OCI-LY7 (cell line): ENCODE measurements around the gene INPP4A. TPM values are rescaled to one million over a fixed set of nuclear protein-coding genes. Genes with fewer than 3 reads are reported as not detected.

Experiments
- BruUV-seq: library from RNA; stranded (reverse); fragments of 400-500 nt; replicated peaks from 2 replicates; lab custom pipeline; 2021; lab: Mats Ljungman, UMichigan
- CTCF ChIA-PET: fragments of 300-600 bp; sonication (Branson Sonifier 250); formaldehyde crosslinking; loops from one replicate; lab custom pipeline; 2022; ENCODE audit warnings: antibody characterized with exemption; ENCODE audit not compliant: unreplicated experiment; lab: Charles Lee
- POLR2A ChIA-PET: fragments of 300-600 bp; sonication (Branson Sonifier 250); formaldehyde crosslinking; loops from one replicate; lab custom pipeline; 2022; ENCODE audit warnings: antibody characterized with exemption; lab: Charles Lee
- DNase-seq: peaks from one replicate; pipeline ENCODE4 v3.0.0-alpha.2; 2015; ENCODE audit warnings: low spot score
- H2AFZ ChIP-seq: fragments of 200-600 bp; sonication (generic), shearing (Covaris generic); 2 replicates; pipeline ENCODE4 v1.6.1; 2014; ENCODE audit warnings: mild to moderate bottlenecking, antibody characterized with exemption, low read length, moderate library complexity
- H3K27ac ChIP-seq: fragments of 200-600 bp; sonication (generic); 2 replicates; pipeline ENCODE4 v1.5.1; 2014; ENCODE audit warnings: mixed run types, low read depth, mild to moderate bottlenecking, moderate library complexity, low read length, inconsistent platforms; ENCODE audit not compliant: poor library complexity, severe bottlenecking
- H3K36me3 ChIP-seq: fragments of 200-600 bp; sonication (generic); 2 replicates; pipeline ENCODE4 v1.6.1; 2014; ENCODE audit warnings: mild to moderate bottlenecking, antibody characterized with exemption, low read length, moderate library complexity, mixed read lengths; ENCODE audit not compliant: insufficient read depth
- H3K4me1 ChIP-seq: fragments of 200-600 bp; sonication (generic); 2 replicates; pipeline ENCODE4 v1.5.1; 2014; ENCODE audit warnings: mild to moderate bottlenecking, low read length; ENCODE audit not compliant: insufficient read depth, poor library complexity, severe bottlenecking
- H3K4me2 ChIP-seq: fragments of 200-600 bp; sonication (generic); 2 replicates; pipeline ENCODE4 v1.6.1; 2014; ENCODE audit warnings: mild to moderate bottlenecking, low read length
- H3K4me3 ChIP-seq: fragments of 200-600 bp; sonication (generic); 2 replicates; pipeline ENCODE4 v1.5.1; 2014; ENCODE audit warnings: mild to moderate bottlenecking, low read depth, low read length; ENCODE audit not compliant: poor library complexity, severe bottlenecking
- H3K79me2 ChIP-seq: fragments of 200-600 bp; sonication (generic); 2 replicates; pipeline ENCODE4 v1.6.1; 2016; ENCODE audit warnings: low read depth, mild to moderate bottlenecking, low read length, moderate library complexity, mixed read lengths; ENCODE audit not compliant: insufficient read depth
- H3K9me2 ChIP-seq: fragments of 200-600 bp; sonication (generic); 2 replicates; pipeline ENCODE4 v1.6.1; 2016; ENCODE audit warnings: mild to moderate bottlenecking, low read length, mixed read lengths; ENCODE audit not compliant: insufficient read depth
- H3K9me3 ChIP-seq: fragments of 200-600 bp; sonication (generic); 2 replicates; pipeline ENCODE4 v1.6.1; 2014; ENCODE audit warnings: mild to moderate bottlenecking, mixed run types, low read length, mixed read lengths
- H4K20me1 ChIP-seq: fragments of 200-600 bp; sonication (generic); 2 replicates; pipeline ENCODE4 v1.6.1; 2014; ENCODE audit warnings: mild to moderate bottlenecking, antibody characterized with exemption, low read length, moderate library complexity, mixed read lengths; ENCODE audit not compliant: insufficient read depth
- CTCF ChIP-seq: fragments of 200-600 bp; sonication (generic); conservative IDR thresholded peaks from 2 replicates; pipeline ENCODE4 v1.5.1; 2014; ENCODE audit warnings: mild to moderate bottlenecking, antibody characterized with exemption, low read length, moderate library complexity, mixed read lengths
- EZH2phosphoT487 ChIP-seq: fragments of 200-600 bp; sonication (generic); IDR thresholded peaks from 2 replicates; pipeline ENCODE4 v1.6.1; 2018; ENCODE audit warnings: low read depth, borderline replicate concordance, mild to moderate bottlenecking, mixed run types, antibody characterized with exemption, low read length, moderate library complexity, mixed read lengths
- intact Hi-C: fragments of 100-400 bp; cut with micrococcal nuclease; formaldehyde crosslinking; loops from one replicate; pipeline ENCODE4 v1.10.0; 2022; ENCODE audit not compliant: unreplicated experiment
- total RNA-seq, 2 experiments: library from RNA; depleted of rRNA in 1 of 2; stranded (reverse); fragments of >200 nt in 1 of 2; shearing (Covaris generic) in 1 of 2; gene quantifications; 2 replicates each; pipeline ENCODE4 v1.2.3, GENCODE V29; 2014 to 2022

INPP4A gene
- total RNA-seq, 2 experiments from 2014 or later, result 28.5 to 28.6 TPM

GRCh38 chr2:98460573-98461497 is 16.2 kb downstream of the INPP4A start:
- Histone ChIP-seq H3K4me3 (peak overlapping the region; percentile 31), H3K9me3 (no peaks in the 10 kb centered on the region), H2AFZ (peak overlapping the region; percentile 33; the same call in 1 of the 2 replicates), H4K20me1 (no peaks in the 10 kb centered on the region), H3K4me2 (peak overlapping the region; percentile 69), H3K36me3 (no peaks in the 10 kb centered on the region; the same call in 1 of the 2 replicates), H3K79me2 (peaks cover 5% of the 10 kb centered on the region; the same call in 1 of the 2 replicates), H3K4me1 (peaks cover 49% of the 10 kb centered on the region), H3K9me2 (no peaks in the 10 kb centered on the region), H3K27ac (peak overlapping the region; percentile 53)
- CTCF ChIA-PET, result interaction anchor here (1.0 kb wide), 1 partner anchor 11 kb away, joined by 5 read pairs; no protein-coding TSS in a partner anchor
- no TSS peak for BruUV-seq
- intact Hi-C loops, result loop anchor here (1.0 kb wide), 2 partner anchors 25 to 93 kb away; no protein-coding TSS in a partner anchor
- TF ChIP-seq CTCF, result no peak
- TF ChIP-seq EZH2phosphoT487, result no peak
- POLR2A ChIA-PET, result interaction anchor here (0.6 to 0.9 kb wide), 3 partner anchors 12 to 26 kb away, joined by 3 to 4 read pairs (median 3); no protein-coding TSS in a partner anchor
- DNase-seq, result peak; percentile 69

- DNase-seq, result no peak
- peak overlapping the region; percentile 69 for H3K4me2 ChIP-seq
- H3K36me3 ChIP-seq, result no peaks in the 10 kb centered on the region; the same call in 1 of the 2 replicates
- peak overlapping the region; percentile 53 for H3K27ac ChIP-seq
- BruUV-seq, result no TSS peak
- POLR2A ChIA-PET, result interaction anchor here (0.7 to 0.9 kb wide), 2 partner anchors 15 to 25 kb away, joined by 3 to 4 read pairs; no protein-coding TSS in a partner anchor
- no peaks in the 10 kb centered on the region for H3K9me3 ChIP-seq
- no peak for TF ChIP-seq CTCF
- TF ChIP-seq EZH2phosphoT487, result no peak
- peak overlapping the region; percentile 33; the same call in 1 of the 2 replicates for H2AFZ ChIP-seq
- peaks cover 48% of the 10 kb centered on the region for H3K4me1 ChIP-seq
- H4K20me1 ChIP-seq, result no peaks in the 10 kb centered on the region
- H3K4me3 ChIP-seq, result no peak overlapping the region
- no peaks in the 10 kb centered on the region for H3K9me2 ChIP-seq
- CTCF ChIA-PET, result interaction anchor here (0.7 to 1.0 kb wide), 2 partner anchors 10 to 59 kb away, joined by 3 to 5 read pairs; no protein-coding TSS in a partner anchor
- intact Hi-C loops, result no loop called here
- H3K79me2 ChIP-seq, result peaks cover 5% of the 10 kb centered on the region; the same call in 1 of the 2 replicates
Measured at GRCh38 chr2:98461498-98462049, 16.9 kb downstream of the INPP4A start.
